Measurements from ENCODE around the gene SYPL1. TPM values are rescaled to one million over a fixed set of nuclear protein-coding genes. Genes with fewer than 3 reads are reported as not detected.

The SYPL1 gene
- total and polyA plus RNA-seq, 9 of the 15 experiments (the other 6 are each of a cell fraction or from before 2014, with no cell fraction given), result 23.8 to 214 (median 70.2) TPM

DNA sequence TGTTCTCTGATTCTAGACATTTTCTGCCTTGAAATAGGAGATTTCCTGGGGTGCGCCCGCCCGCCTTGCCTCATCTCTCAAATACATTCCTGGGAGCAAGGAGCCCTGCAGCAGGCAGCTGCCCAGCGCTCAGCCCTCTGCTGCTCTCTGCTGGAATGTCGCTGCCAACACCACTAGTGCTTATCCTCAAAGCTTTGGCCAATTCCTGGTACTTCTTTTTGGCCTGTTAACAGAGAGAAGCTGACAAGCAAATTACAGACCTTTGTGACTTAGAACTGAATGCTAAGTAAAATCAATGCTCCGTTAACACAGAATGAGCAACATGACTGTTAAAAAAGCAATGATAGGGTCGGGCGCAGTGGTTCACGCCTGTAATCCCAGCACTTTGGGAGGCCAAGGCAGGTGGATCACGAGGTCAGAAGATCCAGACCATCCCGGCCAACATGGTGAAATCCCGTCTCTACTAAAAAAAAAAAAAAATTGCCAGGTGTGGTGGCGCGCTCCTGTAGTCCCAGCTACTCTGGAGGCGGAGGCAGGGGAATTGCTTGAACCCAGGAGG is 41.9 kb upstream of the SYPL1 start (continued):
- TF ChIP-seq, protein P1, sequence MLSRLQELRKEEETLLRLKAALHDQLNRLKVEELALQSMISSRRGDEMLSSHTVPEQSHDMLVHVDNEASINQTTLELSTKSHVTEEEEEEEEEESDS (CRISPR knock-in tag; IDR thresholded peaks at IDR 0.05), result no peak
- TF ChIP-seq, protein P2, sequence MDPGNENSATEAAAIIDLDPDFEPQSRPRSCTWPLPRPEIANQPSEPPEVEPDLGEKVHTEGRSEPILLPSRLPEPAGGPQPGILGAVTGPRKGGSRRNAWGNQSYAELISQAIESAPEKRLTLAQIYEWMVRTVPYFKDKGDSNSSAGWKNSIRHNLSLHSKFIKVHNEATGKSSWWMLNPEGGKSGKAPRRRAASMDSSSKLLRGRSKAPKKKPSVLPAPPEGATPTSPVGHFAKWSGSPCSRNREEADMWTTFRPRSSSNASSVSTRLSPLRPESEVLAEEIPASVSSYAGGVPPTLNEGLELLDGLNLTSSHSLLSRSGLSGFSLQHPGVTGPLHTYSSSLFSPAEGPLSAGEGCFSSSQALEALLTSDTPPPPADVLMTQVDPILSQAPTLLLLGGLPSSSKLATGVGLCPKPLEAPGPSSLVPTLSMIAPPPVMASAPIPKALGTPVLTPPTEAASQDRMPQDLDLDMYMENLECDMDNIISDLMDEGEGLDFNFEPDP (CRISPR knock-in tag; IDR thresholded peaks at IDR 0.05), result no peak
- TF ChIP-seq ILK (tag; IDR thresholded peaks at IDR 0.05; ENCODE audit: borderline replicate concordance, low read depth) (no peak), ZNF217 (CRISPR knock-in tag; IDR thresholded peaks at IDR 0.05) (no peak), CTBP1 (IDR thresholded peaks at IDR 0.05; ENCODE audit: borderline replicate concordance) (peak; percentile 70; the same call in 1 of the 2 replicates), TAF9B (IDR thresholded peaks at IDR 0.05; ENCODE audit: partially characterized antibody) (no peak), LEF1 (IDR thresholded peaks at IDR 0.05) (no peak), SUPT5H (IDR thresholded peaks at IDR 0.05) (no peak), BDP1 (IDR thresholded peaks at IDR 0.05; ENCODE audit: insufficient read depth, insufficient read length) (no peak), ZNF354B (CRISPR knock-in tag; IDR thresholded peaks at IDR 0.05) (no peak), KAT8 (IDR thresholded peaks at IDR 0.05; ENCODE audit: low read depth) (no peak), TBL1XR1 (IDR thresholded peaks at IDR 0.05; ENCODE audit: low read length in 2 of 2) (no peak), MTF1 (CRISPR knock-in tag; IDR thresholded peaks at IDR 0.05; ENCODE audit: borderline replicate concordance) (no peak), ZNF551 (CRISPR knock-in tag; IDR thresholded peaks at IDR 0.05) (no peak), KHSRP (IDR thresholded peaks at IDR 0.05) (no peak)
- TF ChIP-seq, protein P3, sequence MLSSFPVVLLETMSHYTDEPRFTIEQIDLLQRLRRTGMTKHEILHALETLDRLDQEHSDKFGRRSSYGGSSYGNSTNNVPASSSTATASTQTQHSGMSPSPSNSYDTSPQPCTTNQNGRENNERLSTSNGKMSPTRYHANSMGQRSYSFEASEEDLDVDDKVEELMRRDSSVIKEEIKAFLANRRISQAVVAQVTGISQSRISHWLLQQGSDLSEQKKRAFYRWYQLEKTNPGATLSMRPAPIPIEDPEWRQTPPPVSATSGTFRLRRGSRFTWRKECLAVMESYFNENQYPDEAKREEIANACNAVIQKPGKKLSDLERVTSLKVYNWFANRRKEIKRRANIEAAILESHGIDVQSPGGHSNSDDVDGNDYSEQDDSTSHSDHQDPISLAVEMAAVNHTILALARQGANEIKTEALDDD (IDR thresholded peaks at IDR 0.05), result no peak
- TF ChIP-seq, protein P4, sequence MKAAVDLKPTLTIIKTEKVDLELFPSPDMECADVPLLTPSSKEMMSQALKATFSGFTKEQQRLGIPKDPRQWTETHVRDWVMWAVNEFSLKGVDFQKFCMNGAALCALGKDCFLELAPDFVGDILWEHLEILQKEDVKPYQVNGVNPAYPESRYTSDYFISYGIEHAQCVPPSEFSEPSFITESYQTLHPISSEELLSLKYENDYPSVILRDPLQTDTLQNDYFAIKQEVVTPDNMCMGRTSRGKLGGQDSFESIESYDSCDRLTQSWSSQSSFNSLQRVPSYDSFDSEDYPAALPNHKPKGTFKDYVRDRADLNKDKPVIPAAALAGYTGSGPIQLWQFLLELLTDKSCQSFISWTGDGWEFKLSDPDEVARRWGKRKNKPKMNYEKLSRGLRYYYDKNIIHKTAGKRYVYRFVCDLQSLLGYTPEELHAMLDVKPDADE (conservative IDR thresholded peaks at IDR 0.05; ENCODE audit: control insufficient read depth, low read depth, low read length), result no peak
- TF ChIP-seq, protein P5, sequence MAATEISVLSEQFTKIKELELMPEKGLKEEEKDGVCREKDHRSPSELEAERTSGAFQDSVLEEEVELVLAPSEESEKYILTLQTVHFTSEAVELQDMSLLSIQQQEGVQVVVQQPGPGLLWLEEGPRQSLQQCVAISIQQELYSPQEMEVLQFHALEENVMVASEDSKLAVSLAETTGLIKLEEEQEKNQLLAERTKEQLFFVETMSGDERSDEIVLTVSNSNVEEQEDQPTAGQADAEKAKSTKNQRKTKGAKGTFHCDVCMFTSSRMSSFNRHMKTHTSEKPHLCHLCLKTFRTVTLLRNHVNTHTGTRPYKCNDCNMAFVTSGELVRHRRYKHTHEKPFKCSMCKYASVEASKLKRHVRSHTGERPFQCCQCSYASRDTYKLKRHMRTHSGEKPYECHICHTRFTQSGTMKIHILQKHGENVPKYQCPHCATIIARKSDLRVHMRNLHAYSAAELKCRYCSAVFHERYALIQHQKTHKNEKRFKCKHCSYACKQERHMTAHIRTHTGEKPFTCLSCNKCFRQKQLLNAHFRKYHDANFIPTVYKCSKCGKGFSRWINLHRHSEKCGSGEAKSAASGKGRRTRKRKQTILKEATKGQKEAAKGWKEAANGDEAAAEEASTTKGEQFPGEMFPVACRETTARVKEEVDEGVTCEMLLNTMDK (IDR thresholded peaks at IDR 0.05; ENCODE audit: borderline replicate concordance, insufficient read depth, low read depth, low read length, poor library complexity, severe bottlenecking), result no peak
- TF ChIP-seq, protein P6, sequence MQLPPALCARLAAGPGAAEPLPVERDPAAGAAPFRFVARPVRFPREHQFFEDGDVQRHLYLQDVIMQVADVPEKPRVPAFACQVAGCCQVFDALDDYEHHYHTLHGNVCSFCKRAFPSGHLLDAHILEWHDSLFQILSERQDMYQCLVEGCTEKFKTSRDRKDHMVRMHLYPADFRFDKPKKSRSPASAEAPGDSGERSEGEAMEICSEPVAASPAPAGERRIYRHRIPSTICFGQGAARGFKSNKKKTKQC (CRISPR knock-in tag; IDR thresholded peaks at IDR 0.05), result peak; percentile 29; the same call in 1 of the 2 replicates

Data from K562 (cell line).